GM18508 (cell line): Measurements from ENCODE around the gene LPCAT1.

ENCODE experiments used
- ATAC-seq: cut with Tn5 transposase; IDR thresholded peaks from one replicate; pipeline ENCODE4 v1.9.1; 2021; ENCODE audit warnings: moderate number of reproducible peaks; ENCODE audit not compliant: insufficient read depth, unreplicated experiment

Gene LPCAT1

DNA sequence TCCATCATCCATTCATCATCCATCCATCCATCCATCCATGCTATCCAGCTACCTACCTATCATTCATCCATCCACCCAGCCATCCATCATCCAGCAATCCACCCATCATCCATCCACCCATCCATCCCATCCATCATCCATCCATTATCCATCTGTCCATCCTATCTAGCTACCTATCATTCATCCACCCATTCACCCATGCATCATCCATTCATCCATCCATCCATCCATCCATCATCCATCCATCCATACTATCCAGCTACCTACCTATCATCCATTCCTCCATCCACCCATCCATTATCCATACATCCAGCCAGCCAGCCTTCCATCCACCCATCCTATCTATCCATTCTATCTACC lies 104.9 kb downstream of the LPCAT1 start:
- ATAC-seq, result no peak

DNA sequence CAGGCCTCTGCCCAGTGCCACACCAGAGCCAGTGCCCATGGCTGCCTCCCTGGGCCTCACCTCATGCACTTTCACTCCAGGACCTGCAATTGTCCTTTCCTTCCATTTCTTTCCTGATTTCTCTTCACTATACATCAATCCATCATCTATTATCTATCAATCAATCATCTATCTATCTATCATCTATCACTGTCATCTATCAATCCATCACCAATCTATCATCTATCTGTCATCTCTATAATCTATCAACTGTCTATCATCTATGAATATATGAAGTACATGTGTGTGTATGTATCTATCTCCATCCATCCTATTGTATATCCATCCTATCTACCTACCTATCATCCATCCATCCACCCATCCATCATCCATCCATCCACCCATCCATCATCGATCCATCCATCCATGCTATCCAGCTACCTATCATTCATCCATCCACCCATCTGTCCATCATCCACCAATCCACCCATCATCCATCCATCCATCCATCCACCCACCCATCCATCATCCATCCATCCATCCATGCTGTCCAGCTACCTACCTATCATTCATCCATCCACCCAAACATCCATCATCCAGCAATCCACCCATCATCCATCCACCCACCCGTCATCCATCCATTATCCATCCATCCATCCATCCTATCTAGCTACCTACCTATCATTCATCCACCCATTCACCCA lies 105.4 kb downstream of the LPCAT1 start:
- ATAC-seq, result no peak

DNA sequence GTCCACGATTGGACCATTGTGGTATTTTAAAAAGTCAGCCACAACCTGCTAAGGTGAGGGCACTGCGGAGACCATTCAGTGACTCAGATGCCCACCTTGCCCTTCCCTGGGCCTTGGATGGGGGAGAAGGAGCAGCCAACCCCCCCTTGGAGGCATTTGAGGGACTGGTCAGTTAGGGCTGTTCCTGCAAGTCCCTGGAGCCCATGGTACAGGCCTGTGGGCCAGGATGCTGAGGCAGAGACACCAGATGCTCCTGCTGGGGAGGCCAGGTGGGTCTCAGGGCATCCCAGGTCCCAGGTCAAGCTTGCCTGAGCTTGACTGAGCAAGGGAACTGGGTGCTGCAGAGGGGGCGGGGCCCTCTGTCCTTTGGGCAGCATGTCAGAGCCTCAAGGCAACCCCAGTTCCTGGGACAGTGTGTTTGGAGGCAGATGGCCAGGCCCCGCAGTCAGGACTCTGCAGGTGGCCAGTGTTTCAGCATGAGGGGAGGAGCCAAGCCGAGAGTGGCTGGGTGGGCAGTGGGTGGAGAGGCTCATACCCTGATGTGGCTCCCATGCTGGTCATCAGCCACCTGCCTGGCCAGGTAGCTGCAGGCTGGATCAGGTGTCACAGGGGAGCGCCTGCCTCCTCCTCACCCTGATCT lies 106.1 kb downstream of the LPCAT1 start:
- ATAC-seq, result no peak

DNA sequence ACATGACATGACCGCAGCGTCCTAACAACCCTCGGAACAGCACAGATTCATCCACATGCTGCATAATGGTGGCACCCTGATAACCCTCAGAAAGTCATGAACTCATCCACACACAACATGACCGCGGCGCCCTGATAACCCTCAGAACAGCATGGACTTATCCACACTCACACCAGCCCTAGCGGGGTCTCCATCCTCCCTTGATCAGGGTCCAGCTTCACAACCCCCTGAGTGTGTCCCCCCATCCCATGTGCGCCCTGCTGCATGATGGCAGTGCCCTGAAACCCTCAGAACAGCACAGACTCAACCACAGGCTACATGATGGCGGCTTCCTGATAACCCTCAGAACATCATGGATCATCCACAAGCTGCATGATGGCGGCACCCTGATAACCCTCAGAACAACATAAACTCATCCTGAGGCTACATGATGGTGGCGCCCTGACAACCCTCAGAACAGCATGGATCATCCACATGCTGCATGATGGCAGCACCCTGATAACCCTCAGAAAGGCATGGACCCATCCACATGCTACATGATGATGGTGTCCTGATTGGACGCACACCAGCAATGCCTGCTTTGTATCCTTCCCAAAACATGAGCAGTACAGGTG lies 106.8 kb downstream of the LPCAT1 start:
- ATAC-seq, result no peak

DNA sequence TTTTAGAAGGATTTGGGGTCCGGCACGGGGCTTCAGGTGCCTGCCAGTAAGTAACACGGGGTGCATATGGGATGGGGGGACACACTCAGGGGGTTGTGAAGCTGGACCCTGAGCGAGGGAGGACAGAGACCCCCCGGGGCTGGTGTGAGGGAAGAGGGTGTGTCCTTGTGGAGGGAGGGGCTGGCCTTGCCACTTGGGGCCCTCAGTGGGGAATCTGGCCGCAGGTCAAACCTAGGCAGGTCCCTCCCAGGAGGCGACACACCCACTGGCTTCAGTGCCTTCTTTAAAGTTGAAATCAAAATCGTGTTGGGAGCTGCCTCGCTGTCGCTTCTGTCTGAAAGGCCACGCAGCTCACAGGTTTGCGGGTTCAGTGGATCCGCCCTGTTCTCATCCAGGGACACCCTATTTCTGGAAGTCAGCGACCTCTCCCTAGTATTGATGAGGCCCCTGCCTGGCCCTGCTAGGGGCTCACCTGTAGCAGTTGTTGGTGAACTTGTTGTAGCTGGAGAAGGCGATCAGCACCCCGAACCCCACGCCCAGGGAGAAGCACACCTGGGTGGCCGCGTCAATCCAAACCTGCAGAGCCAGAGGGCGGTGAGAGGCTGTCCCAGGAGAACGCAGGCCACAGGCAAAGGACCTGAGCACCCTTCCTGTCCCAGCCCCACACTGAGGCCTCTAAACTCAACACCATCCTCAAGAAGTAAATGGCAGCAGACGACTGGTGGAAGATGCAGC lies 108.0 kb downstream of the LPCAT1 start:
- no peak for ATAC-seq

DNA sequence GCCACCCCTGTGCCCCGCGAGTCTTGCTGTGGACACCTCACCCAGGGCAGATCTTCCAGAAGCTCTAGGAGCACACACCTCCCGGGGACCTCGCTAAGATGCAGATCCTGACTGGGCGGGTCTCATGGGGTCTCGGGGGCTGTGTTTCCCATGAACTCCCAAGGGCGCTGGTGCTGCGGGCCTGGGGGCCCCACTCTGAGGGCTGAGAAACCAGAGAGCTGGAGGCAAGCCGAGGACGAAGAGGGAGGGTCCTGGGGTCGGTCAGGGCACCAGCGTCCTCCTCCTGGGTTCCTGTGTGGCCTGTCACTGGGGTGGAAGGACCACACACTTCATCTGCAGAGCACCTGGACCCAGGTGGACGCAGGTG lies 108.7 kb downstream of the LPCAT1 start:
- no peak for ATAC-seq

DNA sequence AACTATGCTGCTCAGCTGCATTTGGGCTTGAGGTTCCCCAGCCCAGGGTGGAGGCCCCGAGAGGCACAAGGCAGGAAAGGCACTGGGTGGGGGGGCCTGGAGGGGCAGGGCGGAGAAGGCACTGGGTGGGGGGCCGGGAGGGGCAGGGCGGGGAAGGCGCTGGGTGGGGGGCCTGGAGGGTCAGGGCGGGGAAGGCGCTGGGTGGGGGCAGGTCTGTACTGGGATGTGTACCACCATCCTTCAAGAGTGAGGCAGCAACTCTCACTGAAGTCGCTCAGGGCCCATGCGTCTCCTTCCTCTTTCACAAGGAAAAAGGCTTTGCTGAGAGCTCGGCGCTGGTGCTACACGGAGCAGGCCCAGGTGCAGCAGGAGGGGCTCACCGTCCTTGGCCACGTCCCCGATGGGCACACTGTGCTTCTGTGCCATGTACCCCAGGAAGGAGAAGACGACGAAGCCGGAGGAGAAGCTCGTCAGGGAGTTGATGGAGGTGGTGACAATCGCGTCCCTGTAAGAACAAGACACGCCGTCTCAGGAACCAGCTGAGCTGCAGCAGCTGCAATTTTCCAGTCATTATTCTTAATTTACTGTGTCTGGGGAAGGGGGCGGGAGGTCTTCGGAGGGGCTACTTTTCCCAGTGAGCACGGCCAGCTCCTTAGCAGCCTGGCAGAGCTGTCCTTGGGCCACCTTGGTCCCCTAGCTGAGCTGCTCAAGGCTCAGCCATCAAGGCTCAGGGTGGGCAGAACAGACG lies 109.3 kb downstream of the LPCAT1 start:
- no peak for ATAC-seq

DNA sequence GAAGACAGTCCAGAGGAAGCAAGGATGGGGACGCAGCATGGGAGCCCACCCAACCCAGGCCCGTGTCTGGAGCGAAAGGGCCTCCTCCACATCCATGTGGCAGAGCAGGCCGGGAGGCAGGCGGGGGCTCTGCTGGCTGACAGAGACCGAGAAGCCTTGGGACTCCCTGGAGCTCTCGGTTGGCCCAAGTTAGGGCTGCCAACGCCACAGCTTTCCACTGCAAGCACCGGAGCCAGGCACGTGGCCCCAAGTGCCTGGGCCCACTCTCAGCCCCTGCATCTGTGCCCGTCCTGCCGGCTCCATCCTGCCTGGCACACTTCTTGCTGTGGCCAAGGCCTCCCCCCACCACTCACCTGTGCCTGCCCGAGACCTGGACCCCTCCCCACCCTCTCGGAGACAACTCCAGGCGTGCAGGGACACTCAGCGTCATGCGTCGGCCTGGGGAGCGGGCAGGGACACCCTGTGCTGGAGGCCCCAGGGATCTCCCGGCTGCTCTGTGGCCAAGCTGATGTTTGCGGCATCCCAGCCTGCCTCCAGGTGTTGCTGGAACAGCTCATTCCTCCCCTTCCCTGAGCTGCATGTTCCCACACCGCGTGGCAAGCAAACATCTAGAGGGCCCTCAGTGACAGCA lies 110.0 kb downstream of the LPCAT1 start:
- ATAC-seq, result no peak

DNA sequence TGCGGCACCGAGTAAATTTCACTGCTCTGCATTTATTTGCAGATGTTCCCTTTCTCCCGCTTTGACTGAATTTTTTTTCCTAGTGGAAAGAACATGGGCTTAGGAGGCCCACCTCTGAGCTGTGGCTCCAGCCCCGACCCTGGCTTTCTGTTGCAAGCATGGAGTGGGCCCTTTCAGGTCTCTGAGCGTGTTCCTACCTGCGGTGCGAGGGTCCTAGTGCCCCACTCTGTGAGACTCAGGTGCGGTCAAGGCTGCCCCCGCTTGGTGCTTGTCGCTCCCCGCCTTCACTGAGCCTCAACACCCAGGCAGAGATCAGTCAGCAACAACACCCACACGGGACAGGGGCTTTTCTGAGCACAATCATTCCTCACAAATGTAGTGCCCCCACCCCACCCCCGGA lies 110.5 kb downstream of the LPCAT1 start:
- ATAC-seq, result no peak

DNA sequence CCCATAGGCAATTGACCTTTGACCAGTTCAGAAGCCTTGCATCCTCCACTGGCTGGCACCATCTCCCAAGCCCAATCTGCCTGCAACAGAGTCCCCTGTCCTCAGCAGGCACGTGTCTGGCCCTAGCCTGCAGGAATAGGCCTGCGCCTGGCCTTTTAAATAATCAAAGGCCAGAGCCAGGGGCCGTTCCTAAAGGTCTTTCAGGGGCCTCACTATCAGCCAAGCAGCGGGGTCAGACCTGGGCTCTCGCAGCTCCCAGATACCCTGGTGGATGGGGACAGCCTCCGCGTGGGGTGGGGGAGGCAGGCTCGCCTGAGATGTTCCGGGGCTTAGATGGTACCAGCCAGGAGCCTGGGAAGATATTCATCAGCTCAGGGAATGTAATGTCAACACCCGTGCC lies 111.1 kb downstream of the LPCAT1 start:
- no peak for ATAC-seq

DNA sequence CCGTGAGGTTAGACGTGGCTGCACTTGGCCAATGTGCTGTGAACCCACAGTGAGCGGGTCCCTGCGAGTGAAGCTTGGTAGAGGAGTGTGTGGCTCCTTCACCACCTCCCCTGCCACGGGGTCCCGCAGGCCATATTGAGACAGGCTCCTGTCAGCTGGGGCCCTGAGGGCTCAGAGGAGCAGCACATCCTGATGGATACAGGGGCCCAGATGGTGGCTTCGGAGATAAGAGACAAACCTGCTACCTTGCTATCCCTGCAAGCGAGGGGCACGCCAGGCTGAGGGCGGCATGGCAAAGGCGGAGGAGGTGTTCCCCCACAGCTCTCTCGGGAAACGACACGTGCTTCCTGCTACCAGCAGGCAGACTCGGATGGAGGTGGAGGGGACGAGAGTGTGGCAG lies 111.6 kb downstream of the LPCAT1 start:
- no peak for ATAC-seq
